IPS-11a (cell line): ENCODE measurements around the gene ASTN2.

Experiments
- H3K4me3 ChIP-seq: one replicate; pipeline ENCODE4 v1.5.1; 2013; ENCODE audit warnings: low read depth, low read length, control low read depth

ASTN2 gene

DNA sequence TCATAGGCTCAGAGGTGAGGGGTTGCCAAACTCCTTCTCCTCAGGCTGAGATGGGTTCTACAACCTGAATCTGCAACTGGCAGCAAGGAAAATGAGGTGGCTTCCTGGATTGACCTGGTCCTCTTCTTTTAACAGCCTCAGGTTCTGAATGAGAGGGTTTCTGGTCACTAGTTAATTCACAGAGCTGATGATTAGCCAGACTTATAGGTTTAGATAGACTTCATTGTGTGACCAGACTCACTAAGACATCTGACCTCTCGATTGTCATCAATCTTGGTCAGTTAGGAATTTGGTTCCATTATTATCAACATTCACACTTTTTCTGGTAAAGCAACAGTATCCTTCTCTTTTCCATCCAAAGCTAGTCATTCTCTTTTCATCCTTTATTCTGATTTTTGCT is 1003.4 kb downstream of the ASTN2 start:
- H3K4me3 ChIP-seq, result no peak overlapping the region

- no peak overlapping the region for H3K4me3 ChIP-seq
Measured at GRCh38 chr9:116409638-116410037, 1005.2 kb downstream of the ASTN2 start.

DNA sequence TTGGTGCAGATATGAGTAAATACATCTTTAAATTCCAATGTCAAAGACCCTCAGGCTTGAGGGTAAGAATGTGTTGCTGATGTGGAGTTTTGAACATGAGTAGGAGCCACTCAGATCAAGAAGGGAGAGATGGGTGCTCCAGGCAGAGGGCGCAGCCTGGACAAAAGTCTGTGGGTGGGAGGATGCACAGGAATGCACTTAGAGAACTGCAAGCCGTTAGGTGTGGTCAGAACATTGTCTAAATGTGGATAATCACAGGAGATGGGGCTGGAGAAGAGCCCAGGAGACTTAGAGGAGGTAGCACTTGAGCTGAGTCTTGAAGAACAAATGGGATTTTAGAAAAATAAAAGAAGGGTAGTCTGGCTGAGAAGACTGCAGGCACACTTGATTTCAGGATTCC is 1005.7 kb downstream of the ASTN2 start:
- H3K4me3 ChIP-seq, result no peak overlapping the region

GRCh38 chr9:116406469-116406868 is 1008.4 kb downstream of the ASTN2 start:
- no peak overlapping the region for H3K4me3 ChIP-seq

GRCh38 chr9:116405321-116405720 is 1009.5 kb downstream of the ASTN2 start:
- no peak overlapping the region for H3K4me3 ChIP-seq

DNA sequence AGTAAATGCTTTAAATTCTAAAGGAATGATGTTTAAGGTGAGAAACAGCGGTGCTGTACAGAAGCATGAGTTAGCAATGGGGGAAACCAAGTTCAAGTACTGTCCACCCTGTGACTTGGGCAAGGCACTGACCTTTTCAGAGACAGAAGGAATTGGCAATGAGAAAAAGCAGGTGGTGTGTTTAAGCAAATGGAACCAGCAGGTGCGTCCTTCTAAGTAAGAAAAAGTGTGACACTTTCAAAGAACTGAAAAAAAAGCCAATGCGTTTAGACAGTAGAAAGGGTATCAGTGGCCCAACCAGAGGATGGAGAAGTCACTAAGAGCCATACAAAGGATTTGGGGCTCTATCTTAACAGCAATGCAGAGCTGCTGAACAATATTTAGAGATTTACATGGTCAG is 1010.6 kb downstream of the ASTN2 start:
- no peak overlapping the region for H3K4me3 ChIP-seq

- H3K4me3 ChIP-seq, result no peak overlapping the region
Measured at GRCh38 chr9:116403171-116403570, 1011.7 kb downstream of the ASTN2 start.

DNA sequence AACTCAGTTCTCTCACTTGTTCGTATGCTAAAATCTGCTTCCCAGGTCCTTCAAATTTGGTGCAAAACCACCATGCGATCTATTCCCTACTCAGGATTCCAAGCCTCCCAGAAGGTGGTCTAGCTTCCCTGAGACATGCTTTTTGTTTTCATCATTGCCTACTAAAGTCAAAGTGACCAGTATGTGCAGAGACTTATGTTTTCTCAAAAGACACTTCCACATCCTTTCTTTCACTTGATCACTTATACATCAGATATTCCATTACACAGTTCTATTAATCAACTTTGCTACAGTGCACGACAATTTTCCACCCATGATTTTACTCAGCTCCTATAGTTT is 1019.2 kb downstream of the ASTN2 start:
- no peak overlapping the region for H3K4me3 ChIP-seq

DNA sequence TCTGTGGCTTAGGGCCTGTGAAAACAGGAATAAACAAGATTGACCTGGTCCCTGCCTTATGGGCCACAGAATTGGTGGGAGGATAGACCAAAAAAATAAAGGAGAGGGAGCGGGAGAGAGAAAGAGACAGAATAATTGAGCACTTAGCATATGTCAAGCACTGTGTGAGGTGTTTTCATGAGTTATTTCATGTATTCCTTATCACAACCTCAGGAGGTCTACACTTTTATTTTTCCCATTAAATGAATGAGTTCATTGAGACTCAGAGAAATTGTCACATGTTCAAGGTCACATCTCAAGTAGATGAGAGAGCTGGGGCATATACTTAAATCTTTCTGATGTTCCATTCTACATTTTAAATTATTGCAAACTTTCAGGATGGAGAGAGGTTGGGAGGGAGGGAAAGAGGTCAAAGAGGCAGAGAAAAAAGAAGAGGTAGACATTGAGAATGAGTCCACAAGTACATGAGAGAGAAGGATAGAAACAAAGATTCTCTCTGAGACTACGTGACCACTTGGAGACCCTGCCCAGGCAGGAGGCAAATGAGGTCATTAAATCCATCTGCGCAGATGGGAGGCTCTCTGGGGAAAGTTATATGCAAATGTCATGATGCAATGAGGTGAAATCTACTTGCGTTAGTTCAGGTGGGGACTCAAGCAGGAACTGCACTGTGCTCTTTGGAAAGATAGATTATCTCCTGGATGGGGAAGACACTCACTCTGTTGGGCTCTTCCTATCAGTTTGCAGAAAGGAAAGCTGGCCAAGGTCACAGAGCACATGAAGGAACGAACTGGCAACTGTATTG is 1019.8 kb downstream of the ASTN2 start:
- H3K4me3 ChIP-seq, result no peak overlapping the region

GRCh38 chr9:116394070-116394469 is 1020.8 kb downstream of the ASTN2 start:
- no peak overlapping the region for H3K4me3 ChIP-seq

DNA sequence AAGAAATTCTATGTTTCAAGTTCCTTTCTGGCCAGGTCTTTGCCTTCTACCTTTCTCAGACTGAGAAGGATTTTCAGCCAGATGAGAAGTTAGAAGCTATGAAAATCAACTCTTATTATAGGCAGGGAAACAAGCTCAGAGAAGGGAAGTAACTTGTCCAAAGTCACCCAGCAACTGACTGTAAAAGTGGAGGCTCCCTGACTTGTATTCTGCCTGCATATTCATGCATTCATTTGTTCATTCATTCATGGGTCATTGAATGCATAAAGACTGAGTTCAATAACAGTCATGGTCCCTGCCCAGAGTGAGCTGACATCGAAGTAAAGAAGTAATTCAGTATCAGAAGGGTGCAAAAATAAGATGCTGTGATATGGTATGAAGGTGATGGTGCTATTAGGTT is 1021.7 kb downstream of the ASTN2 start:
- no peak overlapping the region for H3K4me3 ChIP-seq

DNA sequence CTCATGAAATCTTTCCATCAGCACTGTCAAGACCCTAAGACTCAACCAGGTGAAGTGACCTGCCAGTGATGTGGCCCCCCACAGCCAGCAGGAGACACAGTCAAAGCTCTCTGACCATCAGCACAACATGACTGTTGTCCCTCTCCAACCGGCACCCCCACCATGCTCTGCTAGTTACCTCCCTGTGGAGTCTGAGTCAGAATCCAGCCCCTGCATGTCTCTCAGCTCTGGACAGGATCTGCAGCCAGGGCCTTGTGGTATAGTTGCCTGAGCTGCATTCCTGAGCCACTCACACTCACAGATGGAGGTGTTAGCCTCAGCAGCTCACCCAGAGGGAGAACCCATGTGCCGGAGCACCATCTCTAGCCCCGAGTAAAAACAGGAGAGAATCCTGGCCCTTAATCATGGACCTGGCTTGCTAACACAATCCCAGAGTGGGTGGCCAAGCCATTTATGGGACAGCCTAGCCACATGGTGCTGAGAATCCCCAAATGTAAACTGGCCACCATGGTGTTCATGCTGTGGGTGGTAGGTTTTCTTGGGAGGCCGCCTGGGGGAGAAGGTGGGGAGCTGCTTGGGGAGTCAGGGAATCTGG is 1023.5 kb downstream of the ASTN2 start:
- no peak overlapping the region for H3K4me3 ChIP-seq

GRCh38 chr9:116390303-116391228 is 1024.3 kb downstream of the ASTN2 start:
- H3K4me3 ChIP-seq, result no peak overlapping the region

- H3K4me3 ChIP-seq, result no peak overlapping the region
Measured at GRCh38 chr9:116389541-116390302, 1025.1 kb downstream of the ASTN2 start.

DNA sequence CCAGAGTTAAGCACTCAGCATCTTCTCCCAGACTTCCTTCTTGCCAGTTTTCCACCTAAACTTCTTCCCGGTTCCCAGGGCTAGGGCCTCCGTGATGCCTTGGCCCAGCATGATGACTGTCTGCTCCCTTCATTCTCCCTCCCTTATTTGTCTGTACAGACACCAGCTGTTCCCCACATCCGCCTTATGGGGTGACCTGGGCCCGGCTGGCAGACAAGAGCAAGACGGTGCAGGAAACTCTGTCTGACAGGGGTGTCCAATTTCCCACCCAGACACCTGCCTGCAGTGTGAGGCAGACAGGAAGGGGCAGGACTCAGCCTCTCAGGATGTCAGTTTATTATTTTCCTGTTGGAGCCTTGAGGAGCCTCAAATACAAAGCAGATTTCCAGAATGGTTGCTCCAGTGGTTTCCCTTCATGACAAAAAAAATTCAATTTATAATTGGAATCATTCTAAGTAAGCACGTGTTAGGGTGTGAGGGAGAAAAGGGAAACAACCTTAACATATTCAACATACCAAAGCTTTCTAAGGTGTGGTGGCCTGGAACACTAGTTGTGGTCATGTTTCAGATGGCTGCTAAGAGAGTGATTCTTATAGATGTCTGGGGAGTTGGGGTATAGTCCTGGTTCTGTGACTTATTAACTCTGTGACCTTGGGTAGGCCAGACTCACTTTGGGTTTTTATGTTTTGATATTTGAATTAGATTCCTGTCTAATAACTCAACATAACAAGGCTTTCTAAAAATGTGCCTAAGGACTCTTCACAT is 1026.7 kb downstream of the ASTN2 start:
- H3K4me3 ChIP-seq, result no peak overlapping the region

DNA sequence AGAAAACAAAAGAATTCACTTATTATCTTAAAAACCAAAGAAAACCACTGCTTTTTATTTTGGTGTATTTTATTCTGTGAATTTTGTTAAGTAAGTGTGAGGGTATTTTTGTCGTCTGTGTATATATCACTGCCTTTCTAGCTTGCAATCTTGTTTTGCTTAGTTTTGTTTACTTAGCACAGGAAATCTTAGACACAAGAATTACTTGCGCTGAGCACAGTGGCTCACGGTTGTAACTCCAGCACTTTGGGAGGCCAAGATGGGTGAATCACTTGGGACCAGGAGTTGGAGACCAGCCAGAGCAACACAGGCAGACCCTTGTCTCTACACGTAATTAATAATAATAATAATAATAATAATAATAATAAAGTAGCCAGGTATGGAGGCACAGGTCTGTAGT is 1030.9 kb downstream of the ASTN2 start:
- no peak overlapping the region for H3K4me3 ChIP-seq

DNA sequence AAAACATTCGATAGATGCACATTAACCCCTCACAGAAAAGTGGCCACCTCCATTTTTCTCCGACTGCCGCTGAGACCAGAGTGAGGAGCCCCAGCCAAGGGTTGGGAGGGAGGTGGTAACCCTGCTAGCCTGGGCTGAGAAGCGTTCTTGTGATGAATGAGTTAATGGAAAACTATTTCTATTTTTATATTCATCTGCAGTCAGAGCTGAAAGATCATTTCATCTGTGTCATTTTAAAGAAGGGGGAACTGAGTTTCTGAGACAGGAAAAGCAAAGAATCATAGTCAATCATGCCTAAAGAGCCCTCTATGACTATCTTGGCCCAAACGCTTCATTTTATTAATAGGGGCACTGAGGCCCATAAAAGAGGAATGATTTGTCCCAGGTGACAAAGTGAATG is 1031.7 kb downstream of the ASTN2 start:
- H3K4me3 ChIP-seq, result no peak overlapping the region

GRCh38 chr9:116382053-116382452 is 1032.8 kb downstream of the ASTN2 start:
- H3K4me3 ChIP-seq, result no peak overlapping the region

- H3K4me3 ChIP-seq, result no peak overlapping the region
Measured at GRCh38 chr9:116381350-116381749, 1033.5 kb downstream of the ASTN2 start.

- H3K4me3 ChIP-seq, result no peak overlapping the region
Measured at GRCh38 chr9:116380496-116380995, 1034.3 kb downstream of the ASTN2 start.
